GM23248 (cell line): ENCODE measurements around the gene CSRNP3. TPM values are rescaled to one million over a fixed set of nuclear protein-coding genes. Genes with fewer than 3 reads are reported as not detected.

Source experiments
- DNase-seq: peaks from one replicate; pipeline ENCODE4 v3.0.0-alpha.2; 2015
- H2AFZ ChIP-seq: fragments of 200-600 bp; sonication (generic); 2 replicates; pipeline ENCODE4 v1.6.1; 2016; ENCODE audit warnings: antibody characterized with exemption
- H3F3A ChIP-seq: fragments of 200-600 bp; sonication (generic); 2 replicates; pipeline ENCODE4 v1.6.1; 2016; ENCODE audit warnings: mild to moderate bottlenecking, antibody characterized with exemption, mixed run types; ENCODE audit not compliant: insufficient read depth
- H3K27ac ChIP-seq: fragments of 200-600 bp; sonication (generic); 2 replicates; pipeline ENCODE4 v1.5.1; 2016; ENCODE audit warnings: mild to moderate bottlenecking
- H3K27me3 ChIP-seq: fragments of 200-600 bp; sonication (generic); replicated peaks from 2 replicates; pipeline ENCODE4 v1.6.1; 2016; ENCODE audit warnings: mild to moderate bottlenecking; ENCODE audit not compliant: insufficient read depth
- H3K36me3 ChIP-seq: fragments of 200-600 bp; sonication (generic); 2 replicates; pipeline ENCODE4 v1.6.1; 2016; ENCODE audit warnings: low read depth, mild to moderate bottlenecking
- H3K4me1 ChIP-seq: fragments of 200-600 bp; sonication (generic); 2 replicates; pipeline ENCODE4 v1.6.1; 2016; ENCODE audit warnings: mild to moderate bottlenecking; ENCODE audit not compliant: insufficient read depth
- H3K4me2 ChIP-seq: fragments of 200-600 bp; sonication (generic); one replicate; pipeline ENCODE4 v1.6.1; 2016; ENCODE audit warnings: mild to moderate bottlenecking; ENCODE audit not compliant: unreplicated experiment
- H3K4me3 ChIP-seq: fragments of 200-600 bp; sonication (generic); 2 replicates; pipeline ENCODE4 v1.5.1; 2016; ENCODE audit warnings: mild to moderate bottlenecking
- H3K79me2 ChIP-seq: fragments of 200-600 bp; sonication (generic); 2 replicates; pipeline ENCODE4 v1.6.1; 2016; ENCODE audit warnings: mild to moderate bottlenecking; ENCODE audit not compliant: insufficient read depth
- H3K9ac ChIP-seq: fragments of 200-600 bp; sonication (generic); 2 replicates; pipeline ENCODE4 v1.6.1; 2016; ENCODE audit warnings: mild to moderate bottlenecking
- H3K9me2 ChIP-seq: fragments of 200-600 bp; sonication (generic); 2 replicates; pipeline ENCODE4 v1.6.1; 2016; ENCODE audit warnings: mixed run types, mild to moderate bottlenecking, moderate library complexity; ENCODE audit not compliant: insufficient read depth
- H3K9me3 ChIP-seq: fragments of 200-600 bp; sonication (generic); one replicate; pipeline ENCODE4 v1.6.1; 2017; ENCODE audit warnings: low read depth
- H4K20me1 ChIP-seq: fragments of 200-600 bp; sonication (generic); 2 replicates; pipeline ENCODE4 v1.6.0; 2016; ENCODE audit not compliant: insufficient read depth
- EZH2 ChIP-seq: fragments of 200-600 bp; sonication (generic); IDR thresholded peaks from 2 replicates; pipeline ENCODE4 v1.6.1; 2018; ENCODE audit warnings: antibody characterized with exemption, mild to moderate bottlenecking; ENCODE audit not compliant: insufficient read depth, poor library complexity, severe bottlenecking
- EZH2phosphoT487 ChIP-seq: fragments of 200-600 bp; sonication (generic); IDR thresholded peaks from 2 replicates; pipeline ENCODE4 v1.6.1; 2018; ENCODE audit warnings: antibody characterized with exemption, moderate library complexity, mild to moderate bottlenecking, low read depth; ENCODE audit not compliant: insufficient read depth
- WGBS, 2 experiments: methylation state at CpG; one replicate each; pipeline ENCODE4 v1.1.6; 2015 to 2017; ENCODE audit warnings: low lambda C conversion rate in 2 of 2, low coverage in 1 of 2; ENCODE audit errors: missing lambda C conversion rate in 2 of 2; 5-methylcytosine and 5-hydroxymethylcytosine counted together
- in situ Hi-C: fragments of 300-500 bp; cut with MboI; formaldehyde crosslinking; loops from 2 replicates; pipeline ENCODE4 v1.15.0; 2020
- polyA plus RNA-seq: library from polyadenylated mRNA; unstranded; fragments of >200 nt; fragmentation: Nextera tagmentation; extraction: Ambion mirVana; gene quantifications from 2 replicates; pipeline ENCODE4 v1.2.1, GENCODE V29; 2016
- total RNA-seq: library from RNA; depleted of rRNA; stranded (reverse); fragments of >200 nt; shearing (Covaris generic); gene quantifications from 2 replicates; pipeline ENCODE4 v1.2.3, GENCODE V29; 2014

The CSRNP3 gene
- total and polyA plus RNA-seq, 2 experiments from 2014 or later: 0.43 to 0.73 TPM

GRCh38 chr2:165524720-165525119 lies 55.2 kb downstream of the CSRNP3 start:
- Histone ChIP-seq H3K9me2 (no peaks in the 10 kb centered on the region), H2AFZ (no peak overlapping the region), H3K27ac (no peak overlapping the region), H3K4me1 (no peaks in the 10 kb centered on the region), H3K9me3 (no peaks in the 10 kb centered on the region), H3K79me2 (no peaks in the 10 kb centered on the region), H3K36me3 (no peaks in the 10 kb centered on the region), H3K4me3 (no peak overlapping the region), H3K27me3 (no peaks in the 10 kb centered on the region), H3K4me2 (no peak overlapping the region), H3F3A (no peaks in the 10 kb centered on the region), H4K20me1 (no peaks in the 10 kb centered on the region), H3K9ac (no peak overlapping the region)
- WGBS, 2 experiments: 28 to 33% methylated on average over 1 of the region's 1 CpG
- TF ChIP-seq EZH2 (no peak), EZH2phosphoT487 (no peak)
- in situ Hi-C loops: no loop called here
- no peak for DNase-seq

- in situ Hi-C loops: no loop called here
- Histone ChIP-seq H3K9me2 (no peaks in the 10 kb centered on the region), H3K36me3 (no peaks in the 10 kb centered on the region), H3K4me3 (no peak overlapping the region), H2AFZ (no peak overlapping the region), H3F3A (no peaks in the 10 kb centered on the region), H3K27me3 (no peaks in the 10 kb centered on the region), H3K9ac (no peak overlapping the region), H4K20me1 (no peaks in the 10 kb centered on the region), H3K27ac (no peak overlapping the region), H3K4me2 (no peak overlapping the region), H3K79me2 (no peaks in the 10 kb centered on the region), H3K9me3 (no peaks in the 10 kb centered on the region), H3K4me1 (no peaks in the 10 kb centered on the region)
- TF ChIP-seq EZH2 (no peak), EZH2phosphoT487 (no peak)
- no peak for DNase-seq
- 72 to 77% methylated on average over 4 of the region's 4 CpGs for WGBS, 2 experiments
Observed at GRCh38 chr2:165528691-165529090, 59.2 kb downstream of the CSRNP3 start.

GRCh38 chr2:165529130-165529529 lies 59.6 kb downstream of the CSRNP3 start:
- 33 to 34% methylated on average over 3 of the region's 3 CpGs for WGBS, 2 experiments
- no peaks in the 10 kb centered on the region for H4K20me1 ChIP-seq
- TF ChIP-seq EZH2phosphoT487: no peak
- no peak for TF ChIP-seq EZH2
- H3K9ac ChIP-seq: no peak overlapping the region
- H3K4me2 ChIP-seq: no peak overlapping the region
- no peak overlapping the region for H3K4me3 ChIP-seq
- no peaks in the 10 kb centered on the region for H3F3A ChIP-seq
- in situ Hi-C loops: no loop called here
- H3K36me3 ChIP-seq: no peaks in the 10 kb centered on the region
- no peaks in the 10 kb centered on the region for H3K9me3 ChIP-seq
- no peak for DNase-seq
- H3K27me3 ChIP-seq: no peaks in the 10 kb centered on the region
- H3K27ac ChIP-seq: no peak overlapping the region
- no peaks in the 10 kb centered on the region for H3K79me2 ChIP-seq
- no peaks in the 10 kb centered on the region for H3K4me1 ChIP-seq
- H2AFZ ChIP-seq: no peak overlapping the region
- H3K9me2 ChIP-seq: no peaks in the 10 kb centered on the region

- WGBS, 2 experiments: 71 to 76% methylated on average over 1 of the region's 1 CpG
- H3K79me2 ChIP-seq: no peaks in the 10 kb centered on the region
- H3K27me3 ChIP-seq: no peaks in the 10 kb centered on the region
- H3K4me2 ChIP-seq: no peak overlapping the region
- no peak overlapping the region for H3K9ac ChIP-seq
- H3K4me1 ChIP-seq: no peaks in the 10 kb centered on the region
- no peak overlapping the region for H3K27ac ChIP-seq
- no peaks in the 10 kb centered on the region for H3K9me2 ChIP-seq
- TF ChIP-seq EZH2 (no peak), EZH2phosphoT487 (no peak)
- H3K4me3 ChIP-seq: no peak overlapping the region
- no peak for DNase-seq
- H2AFZ ChIP-seq: no peak overlapping the region
- no peaks in the 10 kb centered on the region for H3K36me3 ChIP-seq
- H4K20me1 ChIP-seq: no peaks in the 10 kb centered on the region
- in situ Hi-C loops: no loop called here
- H3F3A ChIP-seq: no peaks in the 10 kb centered on the region
- H3K9me3 ChIP-seq: no peaks in the 10 kb centered on the region
Observed at GRCh38 chr2:165533331-165533730, 63.8 kb downstream of the CSRNP3 start.

- WGBS, 2 experiments: 12 to 33% methylated on average over 2 of the region's 2 CpGs
- H3K9me3 ChIP-seq: no peaks in the 10 kb centered on the region
- no peaks in the 10 kb centered on the region for H3K9me2 ChIP-seq
- no peaks in the 10 kb centered on the region for H3K4me1 ChIP-seq
- H3F3A ChIP-seq: no peaks in the 10 kb centered on the region
- H2AFZ ChIP-seq: no peak overlapping the region
- TF ChIP-seq EZH2phosphoT487 (no peak), EZH2 (no peak)
- no peaks in the 10 kb centered on the region for H3K27me3 ChIP-seq
- H4K20me1 ChIP-seq: no peaks in the 10 kb centered on the region
- H3K4me3 ChIP-seq: no peak overlapping the region
- no peak overlapping the region for H3K27ac ChIP-seq
- H3K9ac ChIP-seq: no peak overlapping the region
- H3K79me2 ChIP-seq: no peaks in the 10 kb centered on the region
- no peaks in the 10 kb centered on the region for H3K36me3 ChIP-seq
- DNase-seq: no peak
- no peak overlapping the region for H3K4me2 ChIP-seq
- in situ Hi-C loops: no loop called here
Observed at GRCh38 chr2:165535471-165535870, 66.0 kb downstream of the CSRNP3 start.
